ENCODE results near the gene NABP2.

Gene NABP2

GRCh38 chr12:56216461-56216860 lies 7.7 kb upstream of the NABP2 start:
- no peak for DNase-seq

- no peak for DNase-seq
Measured at GRCh38 chr12:56219840-56220239, 4.3 kb upstream of the NABP2 start.

GRCh38 chr12:56220611-56221231 lies 3.4 kb upstream of the NABP2 start:
- DNase-seq = no peak

GRCh38 chr12:56221232-56221756 lies 2.8 kb upstream of the NABP2 start:
- DNase-seq = no peak

- DNase-seq = peak; percentile 92
Measured at GRCh38 chr12:56221757-56222530, 2.2 kb upstream of the NABP2 start, which contains the start of gene RNF41. RNF41 (minus strand) TSS chr12:56221922; CDS start chr12:56214047, 7,875 bp downstream.

- DNase-seq = no peak
Measured at GRCh38 chr12:56222531-56222895, 1.6 kb upstream of the NABP2 start.

GRCh38 chr12:56223571-56224101 lies 506 bp upstream of the NABP2 start:
- DNase-seq = no peak

- no peak for DNase-seq
Measured at GRCh38 chr12:56224954-56225353, 812 bp downstream of the NABP2 start.

- DNase-seq = no peak
Measured at GRCh38 chr12:56229082-56229481, 4.9 kb downstream of the NABP2 start.

- no peak for DNase-seq
Measured at GRCh38 chr12:56229916-56230431, 5.8 kb downstream of the NABP2 start, which contains the start of gene SLC39A5. SLC39A5 (plus strand) TSS chr12:56230051; CDS start chr12:56231275, 1,224 bp downstream.

GRCh38 chr12:56230432-56231183 lies 6.5 kb downstream of the NABP2 start:
- DNase-seq = no peak

- no peak for DNase-seq
Measured at GRCh38 chr12:56231184-56231582, 7.0 kb downstream of the NABP2 start.

- no peak for DNase-seq
Measured at GRCh38 chr12:56234746-56235436, 10.7 kb downstream of the NABP2 start.

GRCh38 chr12:56236091-56236490 lies 11.9 kb downstream of the NABP2 start:
- no peak for DNase-seq

GRCh38 chr12:56236985-56237384 lies 12.8 kb downstream of the NABP2 start:
- DNase-seq = no peak

GRCh38 chr12:56237552-56237951 lies 13.4 kb downstream of the NABP2 start:
- no peak for DNase-seq

- no peak for DNase-seq
Measured at GRCh38 chr12:56241424-56242303, 17.5 kb downstream of the NABP2 start.

- DNase-seq = no peak
Measured at GRCh38 chr12:56242986-56243385, 18.8 kb downstream of the NABP2 start.

GRCh38 chr12:56243731-56244181 lies 19.6 kb downstream of the NABP2 start:
- no peak for DNase-seq

GRCh38 chr12:56244494-56244893 lies 20.4 kb downstream of the NABP2 start:
- no peak for DNase-seq

GRCh38 chr12:56247923-56248322 lies 23.8 kb downstream of the NABP2 start:
- no peak for DNase-seq
